HG02840 (cell line): ENCODE measurements around the gene TMEM240.
"Not testable (repeated sequence)": the region's sequence is repeated elsewhere in the genome, so short reads cannot be mapped to it uniquely, and the experiment has no call there.

Experiments used
- ATAC-seq: cut with Tn5 transposase; IDR thresholded peaks from one replicate; pipeline ENCODE4 v1.9.1; 2021; ENCODE audit warnings: mild to moderate bottlenecking, moderate library complexity, moderate number of reproducible peaks; ENCODE audit not compliant: unreplicated experiment, low FRiP score

TMEM240 gene

GRCh38 chr1:1527092-1527816 lies 13.2 kb downstream of the TMEM240 start:
- no peak for ATAC-seq

- not testable (repeated sequence) for ATAC-seq
Observed at GRCh38 chr1:1526476-1526875, 13.9 kb downstream of the TMEM240 start.

- ATAC-seq = not testable (repeated sequence)
Observed at GRCh38 chr1:1524750-1525383, 15.6 kb downstream of the TMEM240 start.

- ATAC-seq = not testable (repeated sequence)
Observed at GRCh38 chr1:1523651-1524050, 16.8 kb downstream of the TMEM240 start.

- not testable (repeated sequence) for ATAC-seq
Observed at GRCh38 chr1:1523226-1523625, 17.2 kb downstream of the TMEM240 start.

- not testable (repeated sequence) for ATAC-seq
Observed at GRCh38 chr1:1522536-1522935, 17.9 kb downstream of the TMEM240 start.

- ATAC-seq = no peak
Observed at GRCh38 chr1:1521331-1521730, 19.1 kb downstream of the TMEM240 start.

GRCh38 chr1:1519805-1520505 lies 20.5 kb downstream of the TMEM240 start:
- ATAC-seq = not testable (repeated sequence)

GRCh38 chr1:1518621-1519007 lies 21.8 kb downstream of the TMEM240 start:
- not testable (repeated sequence) for ATAC-seq

- ATAC-seq = no peak
Observed at GRCh38 chr1:1517973-1518620, 22.3 kb downstream of the TMEM240 start.

- ATAC-seq = not testable (repeated sequence)
Observed at GRCh38 chr1:1516923-1517322, 23.5 kb downstream of the TMEM240 start.

- not testable (repeated sequence) for ATAC-seq
Observed at GRCh38 chr1:1514376-1514775, 26.0 kb downstream of the TMEM240 start.

- not testable (repeated sequence) for ATAC-seq
Observed at GRCh38 chr1:1513675-1514074, 26.7 kb downstream of the TMEM240 start.

- not testable (repeated sequence) for ATAC-seq
Observed at GRCh38 chr1:1512425-1512824, 28.0 kb downstream of the TMEM240 start.

- ATAC-seq = peak; percentile 88
Observed at GRCh38 chr1:1511533-1512285, 28.7 kb downstream of the TMEM240 start, which contains the start of gene ATAD3A. Gene ATAD3A (plus strand): TSS chr1:1512162. CDS start chr1:1512269, 107 bp downstream.

GRCh38 chr1:1510912-1511532 lies 29.4 kb downstream of the TMEM240 start:
- no peak for ATAC-seq

- ATAC-seq = not testable (repeated sequence)
Observed at GRCh38 chr1:1509465-1509850, 31.0 kb downstream of the TMEM240 start.

GRCh38 chr1:1508775-1509464 lies 31.5 kb downstream of the TMEM240 start:
- ATAC-seq = not testable (repeated sequence)

GRCh38 chr1:1507305-1507704 lies 33.1 kb downstream of the TMEM240 start:
- ATAC-seq = no peak
